PC-9 (cell line): ENCODE measurements around the gene TK1.

ENCODE experiments used
- CTCF ChIP-seq: fragments of 200-600 bp; sonication (generic); conservative IDR thresholded peaks from 2 replicates; pipeline ENCODE4 v1.6.1; 2017; ENCODE audit warnings: mixed run types, antibody characterized with exemption, mild to moderate bottlenecking, moderate library complexity
- EZH2 ChIP-seq: fragments of 200-600 bp; sonication (generic); IDR thresholded peaks from 2 replicates; pipeline ENCODE4 v1.8.0; 2017; ENCODE audit warnings: antibody characterized with exemption, low read depth

GRCh38 chr17:78125976-78126894 is 60.6 kb downstream of the TK1 start:
- no peak for TF ChIP-seq CTCF
- no peak for TF ChIP-seq EZH2
